Measurements from ENCODE around the gene IL18BP. TPM values are rescaled to one million over a fixed set of nuclear protein-coding genes. Genes with fewer than 3 reads are reported as not detected.
A peak's percentile ranks its signal among the peaks of the same experiment; 100 is the strongest.

IL18BP gene
- total RNA-seq, 1 experiment from 2014 or later: 34.7 TPM

GRCh38 chr11:71979602-71980001 lies 19.1 kb upstream of the IL18BP start:
- intact Hi-C loops (cut with micrococcal nuclease; ENCODE audit: unreplicated experiment): loop anchor here (10.0 kb wide), 1 partner anchor 115 kb away; no protein-coding TSS in a partner anchor
- H3K9me3 ChIP-seq: no peaks in the 10 kb centered on the region
- H3K27me3 Mint-ChIP-seq (ENCODE audit: insufficient read depth, unreplicated experiment): no peaks in the 10 kb centered on the region
- BruUV-seq (replicated peaks): no TSS peak
- no peak overlapping the region for H3K4me3 ChIP-seq (ENCODE audit: low read depth, low read length)
- H3K36me3 ChIP-seq (ENCODE audit: control insufficient read depth, insufficient read depth, low read length): peaks cover 8% of the 10 kb centered on the region
- H3K4me1 ChIP-seq: no peaks in the 10 kb centered on the region
- TF ChIP-seq CTCF (IDR thresholded peaks at IDR 0.05; ENCODE audit: insufficient read depth in 1 of 2, low read depth in 1 of 2, low read length in 1 of 2, severe bottlenecking in 1 of 2, unreplicated experiment in 1 of 2): no peak
- no peaks in the 10 kb centered on the region for H3K27me3 ChIP-seq (replicated peaks; ENCODE audit: control insufficient read depth, insufficient read depth, low read length)
- H3K4me3 Mint-ChIP-seq (ENCODE audit: unreplicated experiment): no peak overlapping the region
- H3K27ac Mint-ChIP-seq (ENCODE audit: unreplicated experiment): no peak overlapping the region
- H3K4me1 Mint-ChIP-seq (ENCODE audit: low read depth, unreplicated experiment): peaks cover 12% of the 10 kb centered on the region
- H3K36me3 Mint-ChIP-seq (ENCODE audit: insufficient read depth, unreplicated experiment): peaks cover 70% of the 10 kb centered on the region
- no peak for DNase-seq
- no peaks in the 10 kb centered on the region for H3K9me3 Mint-ChIP-seq (ENCODE audit: unreplicated experiment)
- POLR2A ChIA-PET: no interaction called here
- CTCF ChIA-PET: interaction anchor here (2.9 kb wide), 1 partner anchor 31 kb away, joined by 7 read pairs; no protein-coding TSS in a partner anchor

DNA sequence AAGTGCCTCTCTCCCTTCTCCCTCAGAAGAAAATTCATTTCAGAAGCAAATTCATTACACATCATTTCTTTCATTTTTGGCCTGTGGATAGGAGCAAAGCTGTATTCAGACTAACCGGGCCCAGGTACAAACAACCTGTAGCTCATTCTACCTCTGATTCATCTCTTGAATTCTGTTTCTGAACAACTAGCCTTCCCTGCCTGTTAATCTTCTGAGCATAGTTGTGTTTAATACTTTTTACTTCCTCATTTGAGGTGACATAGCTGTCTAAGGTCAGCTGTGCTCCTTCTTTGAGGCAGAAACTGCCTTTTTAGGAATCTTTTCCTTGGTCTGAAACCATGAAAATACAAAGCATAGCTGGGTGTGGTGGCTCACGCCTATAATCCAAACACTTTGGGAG lies 12.6 kb upstream of the IL18BP start:
- intact Hi-C loops (cut with micrococcal nuclease; ENCODE audit: unreplicated experiment): no loop called here
- no peak overlapping the region for H3K4me3 Mint-ChIP-seq (ENCODE audit: unreplicated experiment)
- H3K4me1 Mint-ChIP-seq (ENCODE audit: low read depth, unreplicated experiment): no peaks in the 10 kb centered on the region
- no peak overlapping the region for H3K27ac Mint-ChIP-seq (ENCODE audit: unreplicated experiment)
- ChIA-PET POLR2A (interaction anchor here (0.6 to 1.0 kb wide), 3 partner anchors 126 to 368 kb away, joined by 3 to 5 read pairs (median 5); partner anchors contain the start of gene ANAPC15), CTCF (interaction anchor here (0.6 kb wide), 1 partner anchor 29 kb away, joined by 3 read pairs; no protein-coding TSS in a partner anchor)
- Histone ChIP-seq H3K4me1 (no peaks in the 10 kb centered on the region), H3K27me3 (replicated peaks; ENCODE audit: control insufficient read depth, insufficient read depth, low read length) (no peaks in the 10 kb centered on the region), H3K4me3 (ENCODE audit: low read depth, low read length) (no peak overlapping the region), H3K36me3 (ENCODE audit: control insufficient read depth, insufficient read depth, low read length) (peaks cover 5% of the 10 kb centered on the region), H3K9me3 (no peaks in the 10 kb centered on the region)
- H3K27me3 Mint-ChIP-seq (ENCODE audit: insufficient read depth, unreplicated experiment): no peaks in the 10 kb centered on the region
- peaks cover 74% of the 10 kb centered on the region for H3K36me3 Mint-ChIP-seq (ENCODE audit: insufficient read depth, unreplicated experiment)
- no peaks in the 10 kb centered on the region for H3K9me3 Mint-ChIP-seq (ENCODE audit: unreplicated experiment)
- DNase-seq: no peak
- BruUV-seq (replicated peaks): no TSS peak
- TF ChIP-seq CTCF (IDR thresholded peaks at IDR 0.05; ENCODE audit: insufficient read depth in 1 of 2, low read depth in 1 of 2, low read length in 1 of 2, severe bottlenecking in 1 of 2, unreplicated experiment in 1 of 2): no peak

DNA sequence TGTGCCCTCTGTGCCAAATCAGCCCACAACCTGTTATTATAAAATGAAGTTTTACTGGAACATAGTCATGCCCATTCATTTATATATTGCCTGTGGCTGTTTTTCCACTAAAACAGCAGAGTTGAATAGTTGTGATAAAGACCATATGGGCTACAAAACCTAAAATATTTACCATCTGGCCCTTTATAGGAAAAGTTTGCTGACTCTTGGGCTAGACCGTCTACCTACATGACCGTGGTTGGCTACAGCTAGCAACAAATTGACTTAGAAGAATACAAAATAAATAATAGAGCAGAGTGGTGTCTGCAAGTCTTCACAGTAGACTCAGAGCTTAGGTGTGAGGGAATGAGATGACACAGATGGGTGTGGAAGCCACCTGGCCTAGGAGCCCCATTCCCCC lies 11.2 kb upstream of the IL18BP start:
- H3K4me3 Mint-ChIP-seq (ENCODE audit: unreplicated experiment): no peak overlapping the region

More for the DNA sequence above, 11.2 kb upstream of the IL18BP start:
- H3K4me3 ChIP-seq (ENCODE audit: low read depth, low read length): no peak overlapping the region
- Mint-ChIP-seq H3K27me3 (ENCODE audit: insufficient read depth, unreplicated experiment) (no peaks in the 10 kb centered on the region), H3K9me3 (ENCODE audit: unreplicated experiment) (no peaks in the 10 kb centered on the region), H3K4me1 (ENCODE audit: low read depth, unreplicated experiment) (no peaks in the 10 kb centered on the region), H3K36me3 (ENCODE audit: insufficient read depth, unreplicated experiment) (peaks cover 71% of the 10 kb centered on the region), H3K27ac (ENCODE audit: unreplicated experiment) (no peak overlapping the region)
- ChIA-PET POLR2A (no interaction called here), CTCF (interaction anchor here (0.5 to 0.9 kb wide), 2 partner anchors 9 to 201 kb away, joined by 3 to 5 read pairs; no protein-coding TSS in a partner anchor)
- peaks cover 5% of the 10 kb centered on the region for H3K36me3 ChIP-seq (ENCODE audit: control insufficient read depth, insufficient read depth, low read length)
- no peaks in the 10 kb centered on the region for H3K9me3 ChIP-seq
- H3K27me3 ChIP-seq (replicated peaks; ENCODE audit: control insufficient read depth, insufficient read depth, low read length): no peaks in the 10 kb centered on the region
- intact Hi-C loops (cut with micrococcal nuclease; ENCODE audit: unreplicated experiment): no loop called here
- H3K4me1 ChIP-seq: no peaks in the 10 kb centered on the region
- DNase-seq: peak in 1 of 2 experiments; percentile 14
- no peak for TF ChIP-seq CTCF (IDR thresholded peaks at IDR 0.05; ENCODE audit: insufficient read depth in 1 of 2, low read depth in 1 of 2, low read length in 1 of 2, severe bottlenecking in 1 of 2, unreplicated experiment in 1 of 2)
- no TSS peak for BruUV-seq (replicated peaks)
